Activated T-cell treated with anti-CD3 and anti-CD28 coated beads, Interleukin-2, amount 50 U/mL, for 24 hours (primary cell): ENCODE measurements around the gene CHCHD4.
A peak's percentile ranks its signal among the peaks of the same experiment; 100 is the strongest.

ENCODE experiments used
- DNase-seq: peaks from one replicate; pipeline ENCODE4 v3.0.0-alpha.2; 2020
- H3K27ac Mint-ChIP-seq: 2 replicates; pipeline ENCODE4 v1.8.0; 2020; ENCODE audit warnings: mild to moderate bottlenecking, mixed read lengths
- H3K27me3 Mint-ChIP-seq: 2 replicates; pipeline ENCODE4 v1.8.0; 2020; ENCODE audit warnings: mixed read lengths
- H3K36me3 Mint-ChIP-seq: 2 replicates; pipeline ENCODE4 v1.8.0; 2020; ENCODE audit warnings: low read depth, mixed read lengths
- H3K4me1 Mint-ChIP-seq: 2 replicates; pipeline ENCODE4 v1.8.0; 2020; ENCODE audit warnings: low read depth, mixed read lengths
- H3K4me3 Mint-ChIP-seq: 2 replicates; pipeline ENCODE4 v1.8.0; 2020; ENCODE audit warnings: mild to moderate bottlenecking, moderate library complexity, mixed read lengths
- H3K9me3 Mint-ChIP-seq: 2 replicates; pipeline ENCODE4 v1.8.0; 2020; ENCODE audit warnings: mixed read lengths

Gene CHCHD4

DNA sequence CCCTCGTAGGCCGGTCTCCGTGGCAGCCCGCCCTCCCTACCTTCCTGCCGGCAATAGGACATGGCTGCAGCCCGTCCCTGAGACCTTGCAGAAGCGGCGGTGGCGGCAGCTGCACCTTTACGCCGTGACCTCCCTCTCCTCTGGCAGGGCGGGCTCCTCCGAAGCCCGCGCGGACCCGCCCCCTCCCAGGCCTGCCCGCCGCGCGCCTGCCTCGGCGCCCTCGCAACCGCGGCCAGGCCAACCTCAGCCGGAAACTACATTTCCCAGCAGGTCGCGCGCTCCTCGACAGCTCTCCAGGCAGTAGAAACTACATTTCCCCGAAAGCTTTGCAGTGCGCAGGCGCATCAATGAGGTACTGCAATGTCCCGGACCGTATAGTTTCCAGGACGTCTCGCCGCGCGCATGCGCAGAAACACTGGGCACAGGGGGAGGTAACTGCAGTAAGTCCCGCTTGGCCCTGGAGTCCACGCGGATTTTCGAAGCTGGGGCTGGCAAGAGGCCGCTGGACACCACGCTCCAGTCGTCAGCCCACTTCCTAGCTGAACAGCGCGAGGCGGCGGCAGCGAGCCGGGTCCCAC, at the start of gene CHCHD4, which contains the start of gene TMEM43:
CHCHD4 (minus strand) TSS at position 256 of the 578 bp plus-strand sequence; CDS start at position 62, 194 bp downstream.
TMEM43 (plus strand) TSS at position 438 of the 578 bp plus-strand sequence. CDS start 142 bp downstream, outside the sequence.
- H3K4me1 Mint-ChIP-seq: peaks cover 66% of the 10 kb centered on the region
- H3K36me3 Mint-ChIP-seq: peaks cover 90% of the 10 kb centered on the region
- H3K9me3 Mint-ChIP-seq: no peaks in the 10 kb centered on the region
- H3K27me3 Mint-ChIP-seq: no peaks in the 10 kb centered on the region
- H3K4me3 Mint-ChIP-seq: peak within 1 kb of the TSS; percentile 97
- DNase-seq: peak; percentile 96
- H3K27ac Mint-ChIP-seq: peak within 1 kb of the TSS; percentile 97

DNA sequence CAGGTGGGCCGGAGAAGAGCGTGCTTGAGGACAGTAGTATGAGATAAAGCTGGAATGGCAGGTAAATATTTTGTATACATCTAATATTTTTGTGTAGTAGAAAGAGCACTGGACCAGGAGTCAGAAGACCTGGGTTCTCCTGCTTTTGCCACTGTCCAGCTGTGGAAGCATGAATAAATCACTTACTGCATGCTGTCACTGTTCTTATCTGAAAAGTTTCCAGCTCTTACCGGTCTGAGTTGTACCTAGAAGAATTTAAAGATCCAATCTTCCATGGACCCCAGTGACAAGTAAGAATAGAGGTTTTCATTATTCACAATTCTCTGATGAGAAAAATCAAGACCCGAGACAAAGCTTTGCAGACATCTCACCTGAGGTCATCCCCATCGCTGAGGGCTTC, 47.8 kb upstream of the CHCHD4 start:
- Mint-ChIP-seq H3K27ac (no peak overlapping the region), H3K27me3 (no peaks in the 10 kb centered on the region), H3K4me1 (peaks cover 59% of the 10 kb centered on the region), H3K4me3 (no peak overlapping the region), H3K36me3 (peaks cover 62% of the 10 kb centered on the region), H3K9me3 (no peaks in the 10 kb centered on the region)
- no peak for DNase-seq

DNA sequence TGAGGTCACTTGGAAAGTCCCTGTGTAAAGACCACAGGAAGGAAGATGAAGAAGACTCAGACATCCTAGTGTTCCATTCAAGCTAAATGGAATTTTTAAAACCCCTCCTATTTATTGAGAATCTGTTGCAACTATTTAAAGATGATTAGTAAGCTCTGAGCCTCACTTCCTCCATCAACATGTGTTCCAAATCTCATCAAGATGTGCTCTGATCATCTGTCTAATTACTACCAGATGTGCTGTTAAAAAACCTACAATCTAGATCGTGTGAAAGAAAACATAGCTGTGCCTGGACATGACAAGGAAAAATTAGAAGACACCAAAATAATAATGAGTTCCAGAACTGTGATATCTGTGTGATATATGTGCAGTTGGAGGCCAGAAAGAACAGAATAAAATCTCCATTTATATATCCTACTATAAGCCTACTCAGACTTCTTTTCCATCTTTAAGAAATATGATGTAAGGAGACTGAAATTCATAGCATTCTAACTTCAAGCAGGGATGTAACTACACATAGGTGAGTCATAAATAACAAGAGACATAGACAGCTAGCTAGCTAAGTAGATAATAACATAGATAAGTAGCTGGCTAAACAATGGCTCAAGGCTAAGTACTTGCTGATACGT, 46.0 kb upstream of the CHCHD4 start:
- Mint-ChIP-seq H3K4me1 (peaks cover 46% of the 10 kb centered on the region), H3K4me3 (no peak overlapping the region), H3K27ac (no peak overlapping the region)

DNA sequence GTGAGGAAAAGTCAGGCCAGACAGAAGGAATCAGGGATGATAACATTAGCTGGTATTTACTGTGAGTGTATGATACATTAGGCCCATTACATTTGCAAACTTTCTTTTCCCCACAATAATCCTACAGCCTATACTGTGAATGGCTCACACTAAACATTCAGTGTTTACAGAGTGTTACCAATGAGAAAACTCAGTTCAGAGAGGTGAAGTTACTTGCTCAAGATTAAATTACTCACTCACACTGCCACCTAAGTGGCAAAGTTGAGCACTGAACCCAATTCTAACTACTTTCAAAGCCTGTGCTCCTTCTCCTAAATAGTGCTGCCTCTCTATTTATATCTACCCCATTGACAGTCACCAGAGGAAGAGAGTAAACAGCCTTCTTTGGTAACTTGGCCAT, 45.2 kb upstream of the CHCHD4 start:
- Mint-ChIP-seq H3K27ac (no peak overlapping the region), H3K4me1 (peaks cover 38% of the 10 kb centered on the region), H3K36me3 (peaks cover 83% of the 10 kb centered on the region), H3K27me3 (no peaks in the 10 kb centered on the region), H3K9me3 (no peaks in the 10 kb centered on the region), H3K4me3 (no peak overlapping the region)
- DNase-seq: no peak

More for the DNA sequence above, 46.0 kb upstream of the CHCHD4 start:
- no peak for DNase-seq
- Mint-ChIP-seq H3K9me3 (no peaks in the 10 kb centered on the region), H3K27me3 (no peaks in the 10 kb centered on the region), H3K36me3 (peaks cover 75% of the 10 kb centered on the region)

DNA sequence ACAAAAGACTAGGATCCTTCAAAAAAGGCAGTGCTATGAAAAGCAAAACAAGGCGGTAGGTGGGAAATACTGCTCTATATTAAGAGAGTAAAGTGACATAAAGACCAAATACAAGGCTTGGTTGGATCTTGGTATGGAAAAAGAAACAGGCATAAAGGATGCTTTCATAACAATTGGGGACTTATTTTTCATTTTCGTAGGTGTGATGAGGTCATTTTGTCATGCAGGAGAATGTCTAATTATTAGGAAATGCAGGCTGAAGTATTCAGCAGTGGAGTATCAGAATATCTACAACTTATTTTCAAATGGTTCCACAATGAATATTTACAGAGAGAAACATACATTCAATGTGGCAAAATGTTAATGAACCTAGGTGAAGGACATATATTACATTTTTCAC, 44.8 kb upstream of the CHCHD4 start:
- Mint-ChIP-seq H3K9me3 (no peaks in the 10 kb centered on the region), H3K27me3 (no peaks in the 10 kb centered on the region), H3K4me3 (no peak overlapping the region), H3K4me1 (peaks cover 34% of the 10 kb centered on the region), H3K36me3 (peaks cover 87% of the 10 kb centered on the region), H3K27ac (no peak overlapping the region)
- DNase-seq: no peak

DNA sequence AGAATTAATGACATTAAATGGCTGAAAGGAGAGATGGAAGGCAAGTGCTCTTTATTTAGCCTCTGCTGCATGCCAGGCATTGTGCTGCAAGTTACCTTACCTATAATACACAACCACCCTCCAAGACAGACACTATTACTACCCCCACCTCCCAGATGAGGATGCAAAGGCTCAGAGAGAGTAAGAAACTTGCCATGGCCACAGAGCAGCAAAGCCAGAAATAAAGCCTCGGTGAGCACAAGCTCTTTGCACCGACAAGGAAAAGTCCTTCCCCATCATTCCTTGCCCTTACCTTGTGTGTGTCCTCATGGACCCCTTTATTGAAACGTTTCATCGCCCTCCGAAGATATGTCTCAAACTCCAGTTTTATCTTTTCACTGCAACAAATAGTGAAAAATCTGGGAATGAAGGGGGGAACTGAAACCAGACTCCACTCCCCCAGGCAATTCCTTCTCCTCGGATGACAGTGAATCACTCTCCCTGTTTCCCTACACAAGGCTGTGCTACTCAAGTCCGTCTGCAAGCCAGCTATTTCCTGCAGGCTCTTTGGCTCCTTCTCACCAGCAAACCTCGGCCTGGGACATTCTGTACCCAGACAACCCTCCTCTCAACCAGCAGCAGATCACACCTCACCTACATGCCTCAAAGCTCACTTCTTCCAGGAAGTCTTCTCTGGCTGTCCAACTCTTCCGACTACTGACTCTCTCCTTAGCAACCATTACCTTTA, 42.4 kb upstream of the CHCHD4 start:
- Mint-ChIP-seq H3K4me3 (no peak overlapping the region), H3K27ac (no peak overlapping the region), H3K9me3 (peaks cover 8% of the 10 kb centered on the region), H3K27me3 (no peaks in the 10 kb centered on the region), H3K4me1 (peaks cover 22% of the 10 kb centered on the region), H3K36me3 (peaks cover 98% of the 10 kb centered on the region)
- no peak for DNase-seq

DNA sequence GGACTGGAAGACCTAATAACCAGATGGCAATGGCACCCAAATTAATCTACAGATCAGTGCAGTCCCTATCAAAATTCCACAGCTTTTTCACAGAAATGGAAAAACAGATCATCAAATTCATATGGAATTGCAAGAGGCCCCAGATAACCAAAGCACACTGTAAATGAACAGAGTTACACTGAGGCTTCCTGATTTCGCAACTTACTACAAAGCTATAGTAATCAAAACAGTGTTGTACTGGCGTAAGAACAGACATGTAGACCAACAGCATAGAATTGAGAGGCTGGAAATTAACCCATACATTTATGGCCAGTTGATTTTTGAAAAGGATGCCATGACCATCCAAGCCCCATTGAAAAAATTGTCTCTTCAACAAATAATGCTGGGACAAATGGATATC, 37.5 kb upstream of the CHCHD4 start:
- Mint-ChIP-seq H3K27me3 (no peaks in the 10 kb centered on the region), H3K4me3 (no peak overlapping the region), H3K36me3 (peaks cover 98% of the 10 kb centered on the region), H3K27ac (no peak overlapping the region), H3K9me3 (peaks cover 17% of the 10 kb centered on the region), H3K4me1 (peaks cover 7% of the 10 kb centered on the region)
- DNase-seq: no peak

DNA sequence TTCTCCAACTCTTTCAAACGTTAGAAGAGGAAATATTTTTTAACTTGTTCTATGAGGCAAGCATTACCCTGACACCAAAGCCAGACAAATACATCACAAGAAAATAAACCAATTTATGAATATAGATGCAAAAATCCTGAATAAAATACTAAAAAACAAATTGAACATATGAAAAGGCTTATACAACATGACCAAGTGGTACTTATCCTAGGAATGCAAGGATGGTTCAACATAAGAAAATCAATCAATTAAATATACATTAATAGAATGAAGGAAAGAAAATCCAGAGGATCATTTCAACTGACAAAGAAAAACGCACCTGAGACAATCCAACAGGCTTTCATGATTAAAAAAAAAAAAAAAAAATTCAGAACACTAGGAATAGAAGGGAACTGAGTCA, 36.6 kb upstream of the CHCHD4 start:
- Mint-ChIP-seq H3K4me1 (peaks cover 10% of the 10 kb centered on the region), H3K27ac (no peak overlapping the region), H3K4me3 (no peak overlapping the region), H3K27me3 (no peaks in the 10 kb centered on the region), H3K9me3 (peaks cover 17% of the 10 kb centered on the region), H3K36me3 (peaks cover 99% of the 10 kb centered on the region)
- no peak for DNase-seq

DNA sequence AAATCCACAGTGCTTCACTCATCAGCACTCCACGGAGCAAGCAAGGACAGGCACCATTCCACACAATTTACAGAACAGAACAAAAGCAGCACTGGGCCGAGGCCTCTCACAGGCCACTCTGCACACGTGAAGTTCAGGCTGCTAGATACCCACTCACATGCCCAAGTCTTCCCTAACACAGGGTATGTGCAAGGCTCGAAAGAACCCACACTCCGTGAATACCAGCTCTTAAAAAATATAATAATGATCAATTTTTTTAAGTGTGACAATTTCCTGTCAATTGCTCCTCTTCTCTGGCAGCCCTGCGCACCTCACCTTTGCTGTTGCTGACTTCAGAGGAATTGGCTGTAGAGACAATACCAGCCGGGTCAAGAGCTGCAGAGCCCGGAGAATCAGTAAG, 34.8 kb upstream of the CHCHD4 start:
- no peak overlapping the region for H3K27ac Mint-ChIP-seq
- H3K4me1 Mint-ChIP-seq: peaks cover 9% of the 10 kb centered on the region
- no peak for DNase-seq
- H3K36me3 Mint-ChIP-seq: peaks cover 96% of the 10 kb centered on the region
- no peaks in the 10 kb centered on the region for H3K27me3 Mint-ChIP-seq
- no peak overlapping the region for H3K4me3 Mint-ChIP-seq
- peaks cover 17% of the 10 kb centered on the region for H3K9me3 Mint-ChIP-seq

DNA sequence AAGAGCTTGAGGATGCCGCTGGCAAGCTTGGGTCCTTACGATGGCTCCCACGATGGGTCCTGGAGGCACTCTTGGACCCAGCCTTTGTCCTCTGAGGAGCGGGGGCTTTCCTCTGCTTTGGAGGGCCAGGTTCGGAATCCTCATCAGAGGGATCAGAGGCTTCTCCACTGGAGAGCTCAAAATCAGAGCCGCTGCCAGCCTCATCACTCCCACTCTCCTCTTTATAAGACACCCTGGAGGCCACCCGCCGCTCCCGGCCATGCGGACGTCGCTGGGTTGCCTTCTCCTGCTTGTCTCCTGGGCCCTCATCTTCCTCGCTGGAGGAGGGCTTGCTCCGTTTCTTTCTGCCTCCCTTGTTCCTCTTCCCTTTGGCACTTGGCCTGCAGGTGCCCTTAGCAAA, 33.7 kb upstream of the CHCHD4 start:
- Mint-ChIP-seq H3K4me1 (peaks cover 9% of the 10 kb centered on the region), H3K9me3 (peaks cover 17% of the 10 kb centered on the region), H3K27me3 (no peaks in the 10 kb centered on the region), H3K36me3 (peaks cover 96% of the 10 kb centered on the region), H3K27ac (no peak overlapping the region), H3K4me3 (no peak overlapping the region)
- no peak for DNase-seq

DNA sequence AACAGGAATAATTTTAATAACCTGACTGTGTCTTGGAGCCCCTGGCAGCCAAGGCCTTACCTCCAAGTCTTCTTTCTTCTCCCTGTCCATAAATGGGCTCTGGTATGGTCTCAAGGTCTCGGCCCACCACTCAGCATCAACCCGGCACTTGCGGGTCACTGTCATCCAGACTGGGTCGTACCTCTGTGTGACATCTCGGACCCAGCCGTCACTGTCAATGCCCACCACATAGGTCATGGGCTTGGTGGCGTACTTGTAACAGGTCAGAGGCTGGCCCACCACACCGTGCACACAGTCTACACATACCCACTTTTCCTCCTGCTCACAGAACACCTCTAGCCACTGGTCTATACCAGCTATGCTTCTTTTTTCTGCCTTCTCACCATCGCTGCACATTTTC, 33.3 kb upstream of the CHCHD4 start:
- no peak for DNase-seq
- Mint-ChIP-seq H3K36me3 (peaks cover 96% of the 10 kb centered on the region), H3K4me3 (no peak overlapping the region), H3K4me1 (peaks cover 9% of the 10 kb centered on the region), H3K9me3 (peaks cover 17% of the 10 kb centered on the region), H3K27ac (no peak overlapping the region), H3K27me3 (no peaks in the 10 kb centered on the region)

DNA sequence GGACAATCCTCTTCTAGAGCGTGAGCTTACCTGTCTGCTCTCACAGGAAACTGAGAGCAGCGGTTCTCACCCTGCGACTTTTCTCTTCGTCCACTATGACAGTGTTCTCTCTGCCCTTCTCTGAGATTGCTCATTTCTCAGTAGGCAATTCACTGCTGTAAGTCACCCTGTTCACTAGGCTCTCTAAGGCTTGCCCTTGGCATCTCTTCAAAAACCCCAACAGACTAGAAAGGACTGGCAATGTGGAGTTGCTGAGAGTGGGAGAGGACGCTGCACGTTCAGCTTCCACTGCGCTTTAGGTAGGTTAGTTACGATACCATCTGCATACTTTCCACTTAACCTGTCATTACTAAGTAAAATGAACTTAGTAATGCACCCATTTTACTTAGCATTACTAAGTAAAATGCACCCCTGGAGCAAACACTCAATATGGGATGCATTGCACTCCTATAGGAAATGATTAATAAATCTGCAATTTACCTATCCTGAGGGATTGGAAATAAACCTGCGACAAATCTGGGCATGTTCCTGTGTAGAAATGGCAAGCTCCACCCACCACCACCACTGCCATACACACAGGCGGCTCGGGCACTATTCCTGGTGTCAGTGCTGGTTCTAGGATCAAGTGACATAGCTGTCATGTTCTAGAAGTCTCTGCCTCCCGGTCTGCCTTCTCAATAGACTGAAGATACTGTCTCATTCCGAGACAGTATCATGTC, 32.3 kb upstream of the CHCHD4 start:
- peaks cover 8% of the 10 kb centered on the region for H3K9me3 Mint-ChIP-seq
- H3K27me3 Mint-ChIP-seq: no peaks in the 10 kb centered on the region
- H3K4me3 Mint-ChIP-seq: no peak overlapping the region
- no peak for DNase-seq
- peaks cover 9% of the 10 kb centered on the region for H3K4me1 Mint-ChIP-seq
- H3K36me3 Mint-ChIP-seq: peaks cover 96% of the 10 kb centered on the region
- H3K27ac Mint-ChIP-seq: peak overlapping the region; percentile 44

DNA sequence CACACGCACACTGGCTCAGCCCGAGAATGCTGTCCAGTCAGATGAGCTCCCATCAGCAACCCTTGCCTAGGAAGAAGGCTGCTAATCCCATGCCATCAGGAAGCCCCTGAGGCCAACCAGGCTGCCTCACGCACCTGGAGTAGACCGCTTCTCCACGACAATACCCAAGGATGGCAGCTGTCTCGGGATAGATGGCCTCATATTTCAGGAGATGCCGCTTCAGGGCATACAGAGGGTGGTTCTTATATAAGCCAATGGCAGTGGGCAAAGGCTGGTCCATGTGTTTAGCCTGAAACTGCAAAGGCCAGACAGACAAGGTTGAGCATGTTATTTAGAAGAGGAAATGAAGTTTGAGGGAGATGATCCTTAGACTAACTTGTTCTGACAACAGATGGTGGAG, 31.5 kb upstream of the CHCHD4 start:
- peaks cover 93% of the 10 kb centered on the region for H3K36me3 Mint-ChIP-seq
- DNase-seq: no peak
- H3K27me3 Mint-ChIP-seq: no peaks in the 10 kb centered on the region
- H3K4me3 Mint-ChIP-seq: no peak overlapping the region
- H3K4me1 Mint-ChIP-seq: peaks cover 9% of the 10 kb centered on the region
- peak overlapping the region; percentile 1 for H3K27ac Mint-ChIP-seq
- peaks cover 3% of the 10 kb centered on the region for H3K9me3 Mint-ChIP-seq

DNA sequence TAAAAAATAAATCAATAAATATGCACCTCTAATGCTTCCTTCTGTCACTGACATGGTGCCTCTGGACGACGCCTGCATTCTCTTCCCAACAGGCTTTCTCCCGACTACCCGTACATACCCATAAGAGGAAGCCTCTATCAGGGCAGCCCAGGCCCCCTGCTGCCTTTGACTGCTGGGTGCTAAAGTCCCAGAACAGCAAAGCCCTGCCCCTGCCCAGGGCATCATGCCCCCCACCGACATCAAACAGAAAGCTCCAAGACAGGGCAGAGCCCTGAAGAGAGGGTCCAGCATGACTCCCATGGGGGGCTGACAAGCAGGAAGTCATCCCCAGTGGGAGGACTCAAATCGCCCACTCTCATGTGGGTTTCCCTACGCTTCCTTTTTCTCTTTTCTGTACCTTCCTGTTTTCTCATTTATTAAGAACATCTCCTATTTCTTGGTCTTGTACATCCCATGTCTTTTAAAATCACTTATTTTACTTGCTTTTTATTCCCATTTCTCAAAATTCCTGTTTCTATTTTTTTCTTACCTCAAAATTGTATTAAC, 30.3 kb upstream of the CHCHD4 start:
- H3K27me3 Mint-ChIP-seq: no peaks in the 10 kb centered on the region
- H3K4me1 Mint-ChIP-seq: peaks cover 9% of the 10 kb centered on the region
- H3K9me3 Mint-ChIP-seq: no peaks in the 10 kb centered on the region
- no peak for DNase-seq
- H3K36me3 Mint-ChIP-seq: peaks cover 92% of the 10 kb centered on the region
- peak overlapping the region; percentile 37 for H3K27ac Mint-ChIP-seq
- H3K4me3 Mint-ChIP-seq: no peak overlapping the region
